Activated CD8-positive, alpha-beta memory T cell treated with anti-CD3 and anti-CD28 coated beads for 36 hours (primary cell): ENCODE measurements around the gene MYL11. TPM values are rescaled to one million over a fixed set of nuclear protein-coding genes. Genes with fewer than 3 reads are reported as not detected.

ENCODE experiments used
- CTCF ChIA-PET: fragments of 350-600 bp; sonication (Branson Sonifier 250); formaldehyde crosslinking; loops from one replicate; lab custom pipeline; 2021; ENCODE audit warnings: antibody characterized with exemption; lab: Charles Lee
- POLR2A ChIA-PET: fragments of 350-600 bp; sonication (Branson Sonifier 250); formaldehyde crosslinking; loops from one replicate; lab custom pipeline; 2021; ENCODE audit warnings: antibody characterized with exemption; lab: Charles Lee
- total RNA-seq, 2 experiments: library from RNA; stranded (reverse); gene quantifications; one replicate each; pipeline ENCODE4 v1.2.3, GENCODE V29; 2021

MYL11 gene
- total RNA-seq, 2 experiments from 2014 or later = 0.80 to 1.6 TPM

DNA sequence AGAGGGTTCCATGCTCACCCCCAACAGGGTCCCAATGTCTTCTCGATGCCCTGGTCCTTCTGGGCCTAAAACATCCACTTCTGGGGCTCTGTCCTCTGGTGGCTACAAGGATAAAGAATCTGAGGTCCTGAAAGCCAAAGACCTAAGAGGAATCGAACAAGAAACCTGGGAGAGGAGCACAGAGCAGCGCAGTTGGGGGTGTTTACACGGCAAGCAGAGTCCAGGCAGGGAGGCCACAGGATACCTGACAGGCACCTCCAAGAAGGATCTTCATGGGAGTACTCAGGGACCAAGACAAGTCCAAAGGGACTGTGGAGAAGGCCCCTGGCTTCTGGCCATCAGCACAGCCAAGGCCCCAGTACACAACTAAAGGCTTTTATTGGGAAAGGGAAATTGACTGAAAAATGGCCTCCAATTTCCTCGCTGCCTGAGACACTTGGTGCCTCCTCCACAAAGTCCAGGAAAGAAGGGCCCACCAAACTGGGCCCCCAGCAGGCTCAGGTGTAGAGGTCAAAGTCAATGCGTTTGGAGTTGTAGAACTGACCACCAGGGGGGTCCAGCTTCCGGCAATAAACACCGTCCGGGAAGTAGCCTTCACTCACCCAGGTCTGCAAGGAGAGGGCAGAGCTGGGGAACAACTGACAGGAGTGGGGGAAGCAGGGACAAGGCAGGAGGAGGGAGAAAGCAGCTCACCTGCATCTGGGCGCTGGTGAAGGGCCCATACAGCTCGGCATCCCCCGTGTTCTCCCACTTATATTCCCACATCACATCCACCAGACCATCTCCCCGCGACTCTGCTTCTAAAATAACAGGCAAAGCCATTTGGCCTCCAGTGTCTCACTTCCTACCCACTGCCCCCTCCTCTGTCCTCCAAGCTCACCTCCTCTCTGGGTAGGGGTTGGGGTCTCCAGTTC, 21.9 kb upstream of the MYL11 start:
- ChIA-PET CTCF (no interaction called here), POLR2A (interaction anchor here (0.7 kb wide), 1 partner anchor 223 kb away, joined by 3 read pairs; no protein-coding TSS in a partner anchor)

DNA sequence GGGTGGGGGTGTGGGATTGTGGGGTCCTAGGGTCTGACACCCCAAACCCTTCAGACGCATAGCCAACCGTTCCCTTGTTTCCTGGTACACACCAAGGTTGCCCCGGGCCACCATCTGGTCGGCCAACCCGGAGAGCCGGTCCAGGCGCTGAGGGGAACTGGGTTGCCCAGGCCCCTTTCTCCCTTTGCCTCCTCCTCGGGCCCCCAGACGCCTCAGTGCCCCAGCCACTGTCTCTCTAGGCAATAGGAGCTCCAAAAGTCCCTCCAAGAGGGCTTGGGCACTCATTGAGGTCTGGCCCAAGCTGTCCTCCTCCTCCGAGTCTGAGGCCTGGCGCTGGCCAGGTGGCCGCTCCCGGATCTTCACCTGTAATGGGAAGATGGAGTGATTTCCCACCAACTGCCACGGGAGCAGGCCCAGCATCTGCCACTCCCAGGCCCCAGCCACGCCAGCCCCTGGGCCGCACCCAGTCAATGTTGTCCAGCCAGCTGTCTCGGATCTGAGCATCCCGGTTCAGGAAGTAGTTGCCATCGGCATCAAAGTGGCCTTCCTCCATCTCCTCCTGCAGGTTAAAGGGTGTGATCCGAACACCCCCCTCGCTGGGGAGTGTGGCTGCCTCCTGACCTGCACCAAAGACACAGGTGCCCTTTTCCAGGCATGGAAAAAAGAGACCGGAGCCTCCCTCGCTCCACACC, 21.0 kb upstream of the MYL11 start:
- POLR2A ChIA-PET = interaction anchor here (1.5 to 2.2 kb wide), 2 partner anchors 15 to 17 kb away, joined by 6 to 7 read pairs; partner anchors contain the start of gene TBC1D10B
- CTCF ChIA-PET = interaction anchor here (1.4 kb wide), 1 partner anchor 18 kb away, joined by 5 read pairs; no protein-coding TSS in a partner anchor

DNA sequence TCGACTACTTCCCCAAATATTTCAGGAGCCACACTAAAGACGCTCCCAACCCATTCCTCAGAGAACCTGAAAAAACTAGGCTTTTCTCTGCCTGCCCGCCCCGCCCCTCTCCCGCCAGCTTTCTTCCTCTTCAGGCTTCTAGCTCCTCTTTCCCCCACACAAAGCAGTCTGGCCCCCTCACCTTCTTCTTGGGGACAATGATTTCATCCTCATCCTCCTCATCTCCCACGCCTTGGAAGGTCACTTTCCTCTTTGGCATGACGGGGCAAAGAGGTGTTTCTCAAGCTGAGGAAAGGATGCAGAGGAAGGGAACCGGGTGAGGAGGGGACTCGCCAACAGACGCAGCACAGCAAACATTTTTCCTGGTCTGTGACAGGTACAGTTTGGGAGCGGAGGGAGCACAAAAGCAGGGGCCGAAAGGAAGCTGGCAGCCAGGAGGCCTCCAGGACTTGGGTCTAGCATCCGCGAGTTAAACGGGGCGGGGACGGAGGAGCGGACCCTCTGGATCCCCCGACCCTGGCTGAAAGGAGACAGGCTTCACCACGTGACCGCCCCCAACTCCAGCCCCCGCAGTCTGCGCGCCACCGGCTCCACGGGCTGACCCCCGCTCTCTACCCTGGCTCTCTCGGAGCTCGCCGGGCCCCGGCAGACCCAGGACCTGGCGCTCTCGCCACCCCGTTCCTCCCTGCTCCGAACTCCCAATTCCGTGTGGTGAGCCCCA, 20.0 kb upstream of the MYL11 start:
- ChIA-PET POLR2A (interaction anchor here (0.9 to 2.2 kb wide), 5 partner anchors 14 to 53 kb away, joined by 3 to 7 read pairs (median 4); partner anchors contain the start of genes SEPTIN1, TBC1D10B and ZNF771), CTCF (interaction anchor here (1.4 kb wide), 1 partner anchor 19 kb away, joined by 5 read pairs; no protein-coding TSS in a partner anchor)

DNA sequence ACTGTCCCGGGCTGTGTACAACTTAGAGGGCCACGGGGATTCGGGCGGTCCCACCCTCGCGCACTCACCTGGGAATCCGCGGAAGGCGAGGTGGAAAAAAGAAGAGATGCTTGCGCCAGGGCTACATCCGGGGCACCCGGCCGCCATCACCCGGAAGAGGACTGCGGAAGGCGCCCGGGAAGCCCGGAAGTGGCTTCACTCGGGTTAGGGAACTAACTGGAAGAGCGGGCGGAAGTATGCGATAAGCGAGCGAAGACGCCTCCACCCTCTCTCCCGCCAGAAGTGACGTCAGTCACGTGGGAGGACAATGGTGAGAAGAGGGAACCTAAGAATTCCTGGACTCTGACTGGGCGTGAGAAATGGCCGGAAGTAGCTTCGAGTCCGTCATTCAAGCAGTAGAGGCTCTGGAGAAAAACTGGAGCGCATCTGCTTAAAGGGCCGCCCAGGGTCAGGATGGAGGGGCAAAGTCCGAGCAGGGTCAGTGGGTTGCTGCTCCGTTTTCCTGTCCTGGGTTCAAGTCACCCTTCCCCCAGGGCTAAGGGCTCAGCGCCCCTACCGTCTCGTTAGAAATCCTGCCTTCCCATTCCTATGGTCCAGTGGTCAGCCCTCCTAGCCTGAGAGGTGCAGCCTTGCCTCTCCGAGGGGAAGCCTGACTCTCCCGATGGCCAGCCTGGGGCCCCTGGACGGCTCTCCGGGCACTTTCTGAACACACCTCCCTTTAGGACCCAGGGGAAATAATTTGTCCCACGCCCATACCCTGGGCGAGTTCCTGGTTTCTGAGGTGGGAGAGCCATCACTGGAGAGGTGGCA, 19.3 kb upstream of the MYL11 start, which contains the start of gene CD2BP2:
Gene CD2BP2, minus strand, starts transcription at position 165 of the 810 bp plus-strand sequence. CDS start 627 bp downstream, outside the sequence.
- POLR2A ChIA-PET = interaction anchor here (0.6 to 2.2 kb wide), 6 partner anchors 14 to 56 kb away, joined by 3 to 7 read pairs (median 4); partner anchors contain the start of genes SEPTIN1, TBC1D10B and ZNF771
- CTCF ChIA-PET = interaction anchor here (1.0 to 1.4 kb wide), 3 partner anchors 19 to 46 kb away, joined by 3 to 5 read pairs (median 3); no protein-coding TSS in a partner anchor

- POLR2A ChIA-PET = interaction anchor here (0.6 to 2.2 kb wide), 3 partner anchors 15 to 55 kb away, joined by 3 to 6 read pairs (median 4); partner anchors contain the start of gene TBC1D10B
- CTCF ChIA-PET = interaction anchor here (1.0 to 1.2 kb wide), 3 partner anchors 9 to 45 kb away, joined by 3 read pairs; no protein-coding TSS in a partner anchor
Measured at GRCh38 chr16:30355954-30356308, 18.7 kb upstream of the MYL11 start.

DNA sequence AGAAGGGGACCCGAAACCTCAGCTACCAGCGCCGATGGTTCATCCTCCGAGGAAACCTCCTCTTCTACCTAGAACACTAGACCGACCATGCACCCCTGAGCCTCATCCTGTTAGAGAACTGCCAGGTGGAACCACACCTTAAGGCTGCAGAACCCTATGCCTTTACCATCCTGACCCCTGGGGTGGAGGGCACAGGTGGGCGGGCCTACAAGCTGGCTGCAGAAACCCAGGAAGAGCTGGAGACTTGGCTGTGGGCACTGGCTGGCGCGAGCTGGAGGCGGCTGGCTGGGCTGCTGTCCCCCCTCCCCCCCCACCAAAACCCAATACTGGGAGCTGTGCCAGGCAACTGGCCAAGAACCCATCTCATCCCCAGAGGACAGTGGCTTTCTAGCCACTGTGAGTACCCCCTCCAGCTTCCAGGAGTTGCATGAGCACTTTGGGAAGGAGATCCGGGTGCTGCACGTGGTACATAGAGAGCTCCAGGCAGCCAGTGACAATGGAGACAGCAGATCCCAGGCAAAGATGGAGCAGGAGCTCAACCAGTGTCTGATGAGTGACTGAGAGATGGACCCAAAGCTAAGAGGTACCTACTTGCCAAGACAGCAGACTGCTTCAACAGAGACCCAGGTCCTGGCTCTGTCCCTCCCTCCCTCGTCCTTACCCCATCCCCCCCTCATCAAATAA, 18.1 kb upstream of the MYL11 start:
- ChIA-PET POLR2A (no interaction called here), CTCF (interaction anchor here (1.0 to 1.2 kb wide), 4 partner anchors 10 to 45 kb away, joined by 3 to 4 read pairs (median 3); no protein-coding TSS in a partner anchor)

GRCh38 chr16:30357085-30357714, 17.4 kb upstream of the MYL11 start:
- ChIA-PET CTCF (interaction anchor here (1.0 to 1.2 kb wide), 2 partner anchors 11 to 14 kb away, joined by 3 to 4 read pairs; no protein-coding TSS in a partner anchor), POLR2A (interaction anchor here (0.5 kb wide), 1 partner anchor 911 kb away, joined by 6 read pairs; no protein-coding TSS in a partner anchor)

DNA sequence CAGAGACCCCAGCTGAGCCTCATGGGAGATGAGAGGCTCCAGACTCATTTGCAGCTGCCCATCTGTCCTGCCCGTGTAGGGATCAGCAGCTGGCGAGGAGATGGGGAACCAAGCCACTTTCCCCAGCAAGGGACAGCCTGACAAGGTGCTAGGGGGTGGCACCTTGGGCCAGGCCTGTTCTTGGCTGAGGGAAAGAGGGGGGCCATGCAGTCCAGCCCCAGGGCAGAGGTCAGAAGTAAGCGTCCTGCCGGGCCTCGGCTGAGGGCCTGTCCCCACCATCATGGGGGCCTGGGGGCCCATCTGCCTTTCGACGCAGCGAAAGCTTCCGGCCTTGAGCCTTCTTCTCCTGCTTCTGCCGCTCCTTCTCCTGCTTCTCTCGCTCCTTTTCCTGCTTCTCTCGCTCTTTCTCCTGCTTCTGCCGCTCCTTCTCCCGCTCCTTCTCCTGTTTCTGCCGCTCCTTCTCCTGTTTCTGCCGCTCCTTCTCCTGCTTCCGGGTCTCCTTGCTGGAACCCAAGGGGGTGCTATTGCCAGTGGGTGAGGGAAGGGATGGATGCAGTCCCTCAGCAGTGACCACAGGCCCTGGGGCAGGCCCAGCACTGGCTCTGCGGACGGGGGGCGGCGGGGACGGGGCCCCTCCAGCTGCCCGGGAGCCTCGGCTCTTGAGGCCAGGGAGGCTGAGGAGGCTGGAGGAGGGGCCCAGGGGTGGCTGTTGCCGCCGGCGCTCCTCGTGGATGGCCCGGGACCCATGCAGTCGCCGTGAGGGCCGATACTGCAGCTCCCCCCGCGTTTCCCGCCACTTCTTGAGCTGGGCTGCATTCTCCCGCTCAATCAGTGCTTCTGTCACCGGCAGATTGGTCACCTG, 16.7 kb upstream of the MYL11 start:
- ChIA-PET POLR2A (interaction anchor here (0.5 kb wide), 1 partner anchor 912 kb away, joined by 6 read pairs; no protein-coding TSS in a partner anchor), CTCF (no interaction called here)

DNA sequence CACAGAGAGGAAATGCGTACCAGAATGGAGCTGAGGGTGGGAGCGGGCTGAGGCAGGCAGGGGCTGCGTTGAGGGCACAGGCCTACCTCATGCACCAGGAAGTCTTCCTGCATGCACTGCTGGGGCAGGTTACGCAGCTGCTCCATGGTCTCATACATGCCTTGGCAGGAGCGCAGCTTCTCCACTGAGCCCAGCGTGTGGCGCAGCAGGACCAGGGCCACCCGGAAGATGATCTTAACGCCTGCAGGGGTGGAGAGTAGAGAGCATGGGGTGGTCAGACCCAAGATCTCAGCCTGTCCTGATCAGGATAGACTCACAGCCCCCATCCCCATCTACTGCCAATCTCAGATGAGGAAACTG, 16.0 kb upstream of the MYL11 start:
- ChIA-PET CTCF (no interaction called here), POLR2A (no interaction called here)

GRCh38 chr16:30358990-30359870, 15.4 kb upstream of the MYL11 start:
- ChIA-PET POLR2A (no interaction called here), CTCF (interaction anchor here (1.7 kb wide), 1 partner anchor 50 kb away, joined by 3 read pairs; no protein-coding TSS in a partner anchor)

DNA sequence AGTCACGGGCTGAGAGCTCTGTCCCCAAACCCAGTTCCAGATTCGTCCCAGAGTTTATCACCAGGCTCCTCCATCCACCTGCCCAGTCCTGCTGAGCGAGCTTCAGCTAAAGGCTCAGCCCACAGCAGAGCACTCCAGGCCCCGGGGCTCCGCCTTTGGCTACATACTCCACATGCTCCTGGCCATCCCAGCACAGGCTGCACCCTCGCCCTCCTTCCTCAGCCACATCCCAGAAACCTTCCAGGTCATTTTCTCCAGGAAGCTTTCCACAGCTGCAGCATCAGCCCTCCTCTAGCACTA, 14.8 kb upstream of the MYL11 start:
- ChIA-PET POLR2A (no interaction called here), CTCF (interaction anchor here (1.7 kb wide), 1 partner anchor 50 kb away, joined by 3 read pairs; no protein-coding TSS in a partner anchor)

DNA sequence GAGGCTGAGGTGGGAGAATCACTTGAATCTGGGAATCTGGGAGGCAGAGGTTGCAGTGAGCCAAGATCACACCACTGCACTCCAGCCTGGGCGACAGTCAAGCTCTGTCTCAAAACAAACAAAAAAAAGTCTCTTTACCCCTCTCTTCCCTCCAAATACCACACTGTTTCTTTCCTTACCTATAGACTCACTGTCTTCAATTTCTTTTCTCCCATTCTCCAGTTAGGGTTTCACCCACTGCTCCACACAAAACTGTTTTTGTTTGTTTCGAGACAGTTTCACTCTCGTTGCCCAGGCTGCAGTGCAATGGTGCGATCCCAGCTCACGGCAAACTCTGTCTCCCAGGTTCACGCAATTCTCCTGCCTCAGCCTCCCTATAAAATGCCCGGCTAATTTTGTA, 13.4 kb upstream of the MYL11 start:
- CTCF ChIA-PET = interaction anchor here (0.7 to 1.1 kb wide), 2 partner anchors 8 to 48 kb away, joined by 3 read pairs; no protein-coding TSS in a partner anchor
- POLR2A ChIA-PET = no interaction called here

GRCh38 chr16:30365200-30365599, 9.4 kb upstream of the MYL11 start:
- ChIA-PET POLR2A (no interaction called here), CTCF (interaction anchor here (1.8 kb wide), 1 partner anchor 31 kb away, joined by 4 read pairs; no protein-coding TSS in a partner anchor)

DNA sequence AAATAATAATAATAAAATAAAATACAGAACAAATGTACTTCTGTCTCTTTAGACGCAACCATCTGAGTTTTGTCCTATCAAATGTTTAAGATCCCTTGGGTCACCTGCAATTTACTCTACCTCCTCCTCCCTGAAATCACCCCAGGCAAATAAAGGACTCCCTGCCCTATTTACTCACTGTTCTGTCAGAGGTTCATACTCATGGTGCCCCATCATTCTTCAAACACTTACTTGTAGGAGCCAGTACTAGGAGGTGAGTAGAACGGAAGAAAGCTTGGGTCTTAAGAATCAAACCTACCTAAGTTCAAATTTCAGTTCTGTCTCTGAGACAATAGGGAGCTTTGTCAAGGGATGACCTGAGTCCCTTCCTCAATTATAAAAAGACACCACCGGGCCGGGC, 8.1 kb upstream of the MYL11 start:
- ChIA-PET CTCF (interaction anchor here (1.4 kb wide), 1 partner anchor 41 kb away, joined by 3 read pairs; the partner anchor contains the start of gene ZNF771), POLR2A (no interaction called here)
